Fibroblast of skin of right biceps (primary cell): Measurements from ENCODE around the gene REX1BD.
"Not testable (repeated sequence)": the region's sequence is repeated elsewhere in the genome, so short reads cannot be mapped to it uniquely, and the experiment has no call there.

Experiments used
- DNase-seq: peaks from one replicate; pipeline ENCODE4 v3.0.0-alpha.2; 2013

Gene REX1BD

GRCh38 chr19:18580311-18580710 lies 8.3 kb upstream of the REX1BD start:
- DNase-seq: no peak

GRCh38 chr19:18586306-18586705 lies 2.3 kb upstream of the REX1BD start:
- DNase-seq: no peak

- no peak for DNase-seq
Observed at GRCh38 chr19:18587561-18587960, 1.0 kb upstream of the REX1BD start.

GRCh38 chr19:18587962-18588610 lies 512 bp upstream of the REX1BD start:
- DNase-seq: no peak

GRCh38 chr19:18589380-18590272 lies 1.0 kb downstream of the REX1BD start:
- DNase-seq: peak; percentile 76

GRCh38 chr19:18590273-18591272 lies 2.0 kb downstream of the REX1BD start:
- DNase-seq: peak; percentile 89

GRCh38 chr19:18591735-18592385 lies 3.3 kb downstream of the REX1BD start:
- peak; percentile 76 for DNase-seq

GRCh38 chr19:18592732-18593131 lies 4.1 kb downstream of the REX1BD start:
- DNase-seq: not testable (repeated sequence)

GRCh38 chr19:18593367-18594095 lies 4.9 kb downstream of the REX1BD start:
- no peak for DNase-seq

GRCh38 chr19:18594096-18594823 lies 5.7 kb downstream of the REX1BD start:
- peak; percentile 72 for DNase-seq

GRCh38 chr19:18594824-18595373 lies 6.3 kb downstream of the REX1BD start:
- no peak for DNase-seq

- no peak for DNase-seq
Observed at GRCh38 chr19:18595475-18595874, 6.9 kb downstream of the REX1BD start.

GRCh38 chr19:18596752-18597157 lies 8.2 kb downstream of the REX1BD start:
- peak; percentile 22 for DNase-seq

- no peak for DNase-seq
Observed at GRCh38 chr19:18597809-18598660, 9.4 kb downstream of the REX1BD start.

GRCh38 chr19:18599485-18599884 lies 10.9 kb downstream of the REX1BD start:
- DNase-seq: no peak

- not testable (repeated sequence) for DNase-seq
Observed at GRCh38 chr19:18600692-18601397, 12.2 kb downstream of the REX1BD start.

- no peak for DNase-seq
Observed at GRCh38 chr19:18601875-18602274, 13.3 kb downstream of the REX1BD start.

GRCh38 chr19:18603255-18603957 lies 14.8 kb downstream of the REX1BD start:
- no peak for DNase-seq
